Astrocyte of the cerebellum (primary cell): ENCODE measurements around the gene ZBTB2.

Experiments
- DNase-seq: peaks from one replicate; pipeline ENCODE4 v3.0.0-alpha.2; 2011; ENCODE audit warnings: low read depth
- H3K4me3 ChIP-seq: 2 replicates; pipeline ENCODE4 v1.5.1; 2011; ENCODE audit warnings: mild to moderate bottlenecking, low read depth, low read length, moderate library complexity
- CTCF ChIP-seq: IDR thresholded peaks from 2 replicates; pipeline ENCODE4 v1.5.1; 2012; ENCODE audit warnings: low read length, low read depth, moderate library complexity, mild to moderate bottlenecking; ENCODE audit errors: missing control alignments
- in situ Hi-C: cut with HindIII; loops from 2 replicates; pipeline ENCODE4 v1.10.0; 2017; ENCODE audit warnings: low sequenced_read_pairs

The ZBTB2 gene

GRCh38 chr6:151422981-151423380 lies 31.6 kb upstream of the ZBTB2 start:
- no peak overlapping the region for H3K4me3 ChIP-seq
- in situ Hi-C loops, result no loop called here
- TF ChIP-seq CTCF, result no peak
- DNase-seq, result no peak

DNA sequence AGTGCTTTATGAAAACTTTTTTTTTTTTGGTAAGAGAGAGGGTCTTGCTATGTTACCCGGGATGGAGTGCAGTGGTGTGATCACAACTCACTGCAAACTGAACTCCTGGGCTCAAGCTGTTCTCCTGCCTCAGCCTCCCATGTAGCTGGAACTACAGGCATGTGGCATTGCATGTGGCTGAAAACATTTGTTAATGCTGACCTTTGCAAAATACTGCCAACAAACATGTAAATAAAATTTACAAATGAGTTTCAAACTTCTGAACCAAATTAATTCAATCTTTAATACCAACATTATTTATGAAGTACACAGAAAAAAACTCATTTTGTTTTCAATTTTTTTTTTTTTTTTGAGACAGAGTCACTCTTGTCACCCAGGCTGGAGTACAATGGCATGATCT lies 26.1 kb upstream of the ZBTB2 start:
- no peak for DNase-seq
- in situ Hi-C loops, result no loop called here
- no peak for TF ChIP-seq CTCF
- H3K4me3 ChIP-seq, result no peak overlapping the region

GRCh38 chr6:151414641-151415260 lies 23.4 kb upstream of the ZBTB2 start:
- in situ Hi-C loops, result no loop called here
- no peak for TF ChIP-seq CTCF
- H3K4me3 ChIP-seq, result no peak overlapping the region
- DNase-seq, result no peak

GRCh38 chr6:151413372-151414145 lies 22.2 kb upstream of the ZBTB2 start:
- in situ Hi-C loops, result no loop called here
- DNase-seq, result no peak
- no peak overlapping the region for H3K4me3 ChIP-seq
- no peak for TF ChIP-seq CTCF

DNA sequence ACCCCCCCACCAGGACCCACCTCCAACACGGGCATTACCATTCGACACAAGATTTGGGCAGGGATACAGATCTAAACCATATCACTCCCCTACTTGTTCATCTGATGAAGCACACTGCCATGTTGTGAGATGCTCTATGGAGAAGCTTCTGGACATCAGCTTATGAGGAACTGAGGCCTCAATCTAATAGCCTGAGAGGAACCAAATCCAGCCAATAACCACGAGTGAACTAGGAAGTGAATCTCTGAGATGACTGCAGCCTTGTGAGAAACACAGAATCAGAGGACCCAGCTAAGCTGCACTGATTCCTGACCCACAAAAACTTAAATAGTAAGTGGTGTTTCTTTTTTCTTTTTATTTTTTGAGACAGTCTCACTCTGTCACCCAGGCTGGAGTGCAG lies 21.6 kb upstream of the ZBTB2 start:
- no peak overlapping the region for H3K4me3 ChIP-seq
- TF ChIP-seq CTCF, result no peak
- in situ Hi-C loops, result no loop called here
- DNase-seq, result no peak

GRCh38 chr6:151409679-151410078 lies 18.3 kb upstream of the ZBTB2 start:
- H3K4me3 ChIP-seq, result no peak overlapping the region
- no peak for DNase-seq
- TF ChIP-seq CTCF, result no peak
- in situ Hi-C loops, result no loop called here
